Activated T-helper 1 cell treated with anti-CD3 and anti-CD28 coated beads, Interleukin-12 subunit alpha, Interleukin-12 subunit beta, Interleukin-2, Interleukin-4 antibody, amounts not matched to agents 30 ng/mL and 10 ng/mL and 1 ng/mL, durations not matched to agents 14 hours and 24 hours and 36 hours (primary cell): ENCODE results near the gene ACBD3. TPM values are rescaled to one million over a fixed set of nuclear protein-coding genes. Genes with fewer than 3 reads are reported as not detected.

Source experiments
- DNase-seq: peaks from one replicate; pipeline ENCODE4 v3.0.0; 2021; ENCODE audit warnings: low spot score
- H3K27ac Mint-ChIP-seq: one replicate; pipeline ENCODE4 v1.8.0; 2021; ENCODE audit warnings: mild to moderate bottlenecking, mixed read lengths
- H3K27me3 Mint-ChIP-seq: one replicate; pipeline ENCODE4 v1.8.0; 2022; ENCODE audit warnings: mild to moderate bottlenecking, moderate library complexity, mixed read lengths; ENCODE audit not compliant: insufficient read depth
- H3K36me3 Mint-ChIP-seq: one replicate; pipeline ENCODE4 v1.8.0; 2021; ENCODE audit warnings: low read depth, mixed read lengths
- H3K4me1 Mint-ChIP-seq: one replicate; pipeline ENCODE4 v1.8.0; 2021; ENCODE audit warnings: low read depth, mixed read lengths
- H3K4me3 Mint-ChIP-seq: one replicate; pipeline ENCODE4 v1.8.0; 2021; ENCODE audit warnings: mild to moderate bottlenecking, moderate library complexity, mixed read lengths
- H3K9me3 Mint-ChIP-seq: one replicate; pipeline ENCODE4 v1.8.0; 2021; ENCODE audit warnings: mixed read lengths
- intact Hi-C: fragments of 100-400 bp; cut with micrococcal nuclease; formaldehyde crosslinking; loops from one replicate; pipeline ENCODE4 v1.15.1; 2024
- total RNA-seq: library from RNA; stranded (reverse); gene quantifications from 2 replicates; pipeline ENCODE4 v1.2.3, GENCODE V29; 2022

The ACBD3 gene
- total RNA-seq, 1 donor from 2014 or later, result 23.6 TPM

- Mint-ChIP-seq H3K36me3 (peaks cover 37% of the 10 kb centered on the region), H3K27ac (no peak overlapping the region), H3K9me3 (no peaks in the 10 kb centered on the region), H3K27me3 (no peaks in the 10 kb centered on the region), H3K4me3 (no peak overlapping the region), H3K4me1 (no peaks in the 10 kb centered on the region)
- no peak for DNase-seq
- intact Hi-C loops, result no loop called here
These were observed 38.4 kb downstream of the ACBD3 start for GRCh38 chr1:226148121-226148648.

- Mint-ChIP-seq H3K27me3 (no peaks in the 10 kb centered on the region), H3K36me3 (peaks cover 32% of the 10 kb centered on the region), H3K9me3 (no peaks in the 10 kb centered on the region), H3K4me3 (no peak overlapping the region), H3K4me1 (no peaks in the 10 kb centered on the region), H3K27ac (no peak overlapping the region)
- no peak for DNase-seq
- intact Hi-C loops, result no loop called here
These were observed 42.5 kb downstream of the ACBD3 start for GRCh38 chr1:226144045-226144444.

- Mint-ChIP-seq H3K27me3 (no peaks in the 10 kb centered on the region), H3K4me3 (no peak overlapping the region), H3K4me1 (peaks cover 10% of the 10 kb centered on the region), H3K36me3 (peaks cover 1% of the 10 kb centered on the region), H3K9me3 (no peaks in the 10 kb centered on the region), H3K27ac (no peak overlapping the region)
- intact Hi-C loops, result no loop called here
- DNase-seq, result no peak
These were observed 50.8 kb downstream of the ACBD3 start for GRCh38 chr1:226135709-226136108.

- DNase-seq, result no peak
- H3K9me3 Mint-ChIP-seq, result no peaks in the 10 kb centered on the region
- no peak overlapping the region for H3K27ac Mint-ChIP-seq
- intact Hi-C loops, result no loop called here
- H3K4me3 Mint-ChIP-seq, result no peak overlapping the region
- H3K27me3 Mint-ChIP-seq, result no peaks in the 10 kb centered on the region
- peaks cover 4% of the 10 kb centered on the region for H3K36me3 Mint-ChIP-seq
- peaks cover 13% of the 10 kb centered on the region for H3K4me1 Mint-ChIP-seq
These were observed 51.4 kb downstream of the ACBD3 start for GRCh38 chr1:226135059-226135651.

- Mint-ChIP-seq H3K27me3 (no peaks in the 10 kb centered on the region), H3K9me3 (no peaks in the 10 kb centered on the region), H3K4me3 (no peak overlapping the region), H3K36me3 (peaks cover 4% of the 10 kb centered on the region), H3K4me1 (peaks cover 13% of the 10 kb centered on the region), H3K27ac (no peak overlapping the region)
- no peak for DNase-seq
- intact Hi-C loops, result no loop called here
These were observed 52.1 kb downstream of the ACBD3 start for GRCh38 chr1:226134170-226135058.

GRCh38 chr1:226133504-226134123, 52.9 kb downstream of the ACBD3 start:
- intact Hi-C loops, result no loop called here
- no peak overlapping the region for H3K4me3 Mint-ChIP-seq
- peaks cover 4% of the 10 kb centered on the region for H3K36me3 Mint-ChIP-seq
- H3K9me3 Mint-ChIP-seq, result no peaks in the 10 kb centered on the region
- no peak for DNase-seq
- no peaks in the 10 kb centered on the region for H3K27me3 Mint-ChIP-seq
- peaks cover 16% of the 10 kb centered on the region for H3K4me1 Mint-ChIP-seq
- no peak overlapping the region for H3K27ac Mint-ChIP-seq

GRCh38 chr1:226132728-226133503, 53.6 kb downstream of the ACBD3 start:
- no peak overlapping the region for H3K4me3 Mint-ChIP-seq

GRCh38 chr1:226131639-226132038, 54.9 kb downstream of the ACBD3 start:
- DNase-seq, result no peak
- Mint-ChIP-seq H3K4me3 (no peak overlapping the region), H3K36me3 (peaks cover 3% of the 10 kb centered on the region), H3K4me1 (peaks cover 32% of the 10 kb centered on the region), H3K9me3 (no peaks in the 10 kb centered on the region), H3K27me3 (no peaks in the 10 kb centered on the region), H3K27ac (no peak overlapping the region)
- intact Hi-C loops, result no loop called here

More at GRCh38 chr1:226132728-226133503, 53.6 kb downstream of the ACBD3 start:
- peaks cover 20% of the 10 kb centered on the region for H3K4me1 Mint-ChIP-seq
- no peak overlapping the region for H3K27ac Mint-ChIP-seq
- no peak for DNase-seq
- no peaks in the 10 kb centered on the region for H3K9me3 Mint-ChIP-seq
- no peaks in the 10 kb centered on the region for H3K27me3 Mint-ChIP-seq
- H3K36me3 Mint-ChIP-seq, result peaks cover 4% of the 10 kb centered on the region
- intact Hi-C loops, result no loop called here

- no peak overlapping the region for H3K4me3 Mint-ChIP-seq
- peaks cover 48% of the 10 kb centered on the region for H3K4me1 Mint-ChIP-seq
- H3K27ac Mint-ChIP-seq, result no peak overlapping the region
- H3K9me3 Mint-ChIP-seq, result no peaks in the 10 kb centered on the region
- no peaks in the 10 kb centered on the region for H3K27me3 Mint-ChIP-seq
- no peak for DNase-seq
- peaks cover 3% of the 10 kb centered on the region for H3K36me3 Mint-ChIP-seq
- intact Hi-C loops, result no loop called here
These were observed 57.3 kb downstream of the ACBD3 start for GRCh38 chr1:226129230-226129629.

GRCh38 chr1:226128487-226129075, 58.0 kb downstream of the ACBD3 start:
- no peak overlapping the region for H3K4me3 Mint-ChIP-seq
- intact Hi-C loops, result no loop called here
- no peak for DNase-seq

GRCh38 chr1:226126824-226127569, 59.5 kb downstream of the ACBD3 start:
- H3K27ac Mint-ChIP-seq, result peak overlapping the region; percentile 80
- H3K9me3 Mint-ChIP-seq, result no peaks in the 10 kb centered on the region
- DNase-seq, result no peak
- H3K4me3 Mint-ChIP-seq, result peak overlapping the region; percentile 40
- H3K36me3 Mint-ChIP-seq, result peaks cover 4% of the 10 kb centered on the region
- H3K4me1 Mint-ChIP-seq, result peaks cover 58% of the 10 kb centered on the region
- intact Hi-C loops, result no loop called here
- H3K27me3 Mint-ChIP-seq, result no peaks in the 10 kb centered on the region

More at GRCh38 chr1:226128487-226129075, 58.0 kb downstream of the ACBD3 start:
- H3K9me3 Mint-ChIP-seq, result no peaks in the 10 kb centered on the region
- H3K4me1 Mint-ChIP-seq, result peaks cover 54% of the 10 kb centered on the region
- H3K27me3 Mint-ChIP-seq, result no peaks in the 10 kb centered on the region
- H3K27ac Mint-ChIP-seq, result peak overlapping the region; percentile 35
- peaks cover 3% of the 10 kb centered on the region for H3K36me3 Mint-ChIP-seq
